Testis (tissue), 3 donors: ENCODE results near the gene CROCC. TPM values are rescaled to one million over a fixed set of nuclear protein-coding genes. Genes with fewer than 3 reads are reported as not detected.
A peak's percentile ranks its signal among the peaks of the same experiment; 100 is the strongest.

Source experiments
- DNase-seq: peaks from one replicate; pipeline ENCODE4 v3.0.0-alpha.2; 2019
- H3K27ac ChIP-seq, 2 donors: fragments of 200-600 bp; sonication (generic); one replicate each; pipeline ENCODE4 v1.5.1; 2019
- H3K27me3 ChIP-seq: fragments of 200-600 bp; sonication (generic); one replicate; pipeline ENCODE4 v1.5.1; 2019
- H3K36me3 ChIP-seq: fragments of 200-600 bp; sonication (generic); one replicate; pipeline ENCODE4 v1.5.1; 2017; ENCODE audit warnings: low read depth; ENCODE audit errors: missing control alignments
- H3K4me1 ChIP-seq: fragments of 200-600 bp; sonication (generic); one replicate; pipeline ENCODE4 v1.5.1; 2019
- H3K4me3 ChIP-seq, 2 donors: fragments of 200-600 bp; sonication (generic); one replicate each; pipeline ENCODE4 v1.5.1; 2017 to 2019
- H3K9me3 ChIP-seq: fragments of 200-600 bp; sonication (generic); one replicate; pipeline ENCODE4 v1.5.1; 2017
- POLR2A ChIP-seq: fragments of 450-650 bp; IDR thresholded peaks from one replicate; pipeline ENCODE4 v1.6.1; 2017; ENCODE audit warnings: antibody characterized with exemption, mild to moderate bottlenecking, moderate library complexity
- WGBS, 2 donors: methylation state at CpG; one replicate each; pipeline ENCODE4 v1.1.5; 2018; 5-methylcytosine and 5-hydroxymethylcytosine counted together
- intact Hi-C: fragments of 100-400 bp; cut with DNase I; formaldehyde crosslinking; loops from one replicate; pipeline ENCODE4 v1.15.1; 2023; ENCODE audit warnings: low total_unique reads
- polyA plus RNA-seq: library from polyadenylated mRNA; stranded (reverse); fragments of 350-450 nt; fragmentation: Illumina TruSeq; extraction: RNeasy Lipid Tissue Mini Kit (QIAGEN cat#74804); gene quantifications from one replicate; pipeline ENCODE4 v1.2.3, GENCODE V29; 2014; ENCODE audit warnings: low read depth, low replicate concordance; ENCODE audit not compliant: insufficient read depth
- total RNA-seq, 2 donors: library from RNA; depleted of rRNA; stranded (reverse); fragments of >200 nt; gene quantifications; one replicate each; pipeline ENCODE4 v1.2.3, GENCODE V29; 2016
- TF ChIP-seq, protein P1 (sequence below), 3 experiments: fragments of 450-650 bp in 2 of 3; fragments of 200-600 bp in 1 of 3; sonication (generic) in 1 of 3; IDR thresholded peaks; one replicate each; pipeline ENCODE4 v1.5.1; 2016 to 2019; ENCODE audit warnings: antibody characterized with exemption in 3 of 3, mild to moderate bottlenecking in 2 of 3, moderate library complexity in 1 of 3

Gene CROCC
- total and polyA plus RNA-seq, 3 donors from 2014 or later = 18.8 to 49.2 (median 49.1) TPM

DNA sequence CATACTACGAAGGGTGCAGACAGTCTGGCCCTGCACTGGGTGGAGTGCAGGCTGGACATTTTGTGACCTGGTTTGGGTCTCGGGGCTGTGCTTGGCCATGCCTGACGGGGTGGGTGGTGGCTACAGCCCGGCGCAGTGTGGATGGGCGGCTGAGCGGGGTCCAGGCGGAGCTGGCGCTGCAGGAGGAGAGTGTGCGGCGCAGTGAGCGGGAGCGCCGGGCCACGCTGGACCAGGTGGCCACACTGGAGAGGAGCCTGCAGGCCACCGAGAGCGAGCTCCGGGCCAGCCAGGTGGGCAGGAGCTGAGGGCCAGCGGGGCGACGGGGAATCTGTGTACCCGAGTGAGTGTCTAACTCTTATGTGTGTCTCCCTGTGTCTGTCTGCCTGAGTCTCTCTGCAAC lies 44.6 kb downstream of the CROCC start:
- no peak for DNase-seq
- 95 to 96% methylated on average over 17 to 22 of the region's 22 CpGs for WGBS, 2 donors
- Histone ChIP-seq H3K4me3 (no peak overlapping the region), H3K27me3 (no peaks in the 10 kb centered on the region), H3K27ac (peak overlapping the region in 1 of 2 donors; percentile 45), H3K4me1 (peaks cover 12% of the 10 kb centered on the region), H3K36me3 (no peaks in the 10 kb centered on the region), H3K9me3 (no peaks in the 10 kb centered on the region)
- TF ChIP-seq POLR2A = no peak
- TF ChIP-seq, protein P1, sequence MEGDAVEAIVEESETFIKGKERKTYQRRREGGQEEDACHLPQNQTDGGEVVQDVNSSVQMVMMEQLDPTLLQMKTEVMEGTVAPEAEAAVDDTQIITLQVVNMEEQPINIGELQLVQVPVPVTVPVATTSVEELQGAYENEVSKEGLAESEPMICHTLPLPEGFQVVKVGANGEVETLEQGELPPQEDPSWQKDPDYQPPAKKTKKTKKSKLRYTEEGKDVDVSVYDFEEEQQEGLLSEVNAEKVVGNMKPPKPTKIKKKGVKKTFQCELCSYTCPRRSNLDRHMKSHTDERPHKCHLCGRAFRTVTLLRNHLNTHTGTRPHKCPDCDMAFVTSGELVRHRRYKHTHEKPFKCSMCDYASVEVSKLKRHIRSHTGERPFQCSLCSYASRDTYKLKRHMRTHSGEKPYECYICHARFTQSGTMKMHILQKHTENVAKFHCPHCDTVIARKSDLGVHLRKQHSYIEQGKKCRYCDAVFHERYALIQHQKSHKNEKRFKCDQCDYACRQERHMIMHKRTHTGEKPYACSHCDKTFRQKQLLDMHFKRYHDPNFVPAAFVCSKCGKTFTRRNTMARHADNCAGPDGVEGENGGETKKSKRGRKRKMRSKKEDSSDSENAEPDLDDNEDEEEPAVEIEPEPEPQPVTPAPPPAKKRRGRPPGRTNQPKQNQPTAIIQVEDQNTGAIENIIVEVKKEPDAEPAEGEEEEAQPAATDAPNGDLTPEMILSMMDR (IDR thresholded peaks at IDR 0.05) = no peak
- intact Hi-C loops = no loop called here

GRCh38 chr1:16967095-16967575 lies 45.4 kb downstream of the CROCC start:
- peak overlapping the region; percentile 4 to 45 for H3K27ac ChIP-seq
- H3K4me3 ChIP-seq = no peak overlapping the region
- DNase-seq = peak; percentile 51
- H3K9me3 ChIP-seq = no peaks in the 10 kb centered on the region
- H3K4me1 ChIP-seq = peaks cover 17% of the 10 kb centered on the region
- WGBS, 2 donors = 16 to 25% methylated on average over 6 to 7 of the region's 7 CpGs
- intact Hi-C loops = no loop called here
- no peaks in the 10 kb centered on the region for H3K36me3 ChIP-seq
- no peak for TF ChIP-seq POLR2A
- TF ChIP-seq, protein P1 (IDR thresholded peaks at IDR 0.05) = no peak
- no peaks in the 10 kb centered on the region for H3K27me3 ChIP-seq

- Histone ChIP-seq H3K27me3 (no peaks in the 10 kb centered on the region), H3K36me3 (no peaks in the 10 kb centered on the region), H3K4me3 (no peak overlapping the region), H3K27ac (peak overlapping the region in 1 of 2 donors; percentile 4), H3K4me1 (peaks cover 17% of the 10 kb centered on the region), H3K9me3 (no peaks in the 10 kb centered on the region)
- intact Hi-C loops = no loop called here
- no peak for DNase-seq
- TF ChIP-seq, protein P1 (IDR thresholded peaks at IDR 0.05) = no peak
- TF ChIP-seq POLR2A = no peak
- 92 to 99% methylated on average over 10 to 21 of the region's 21 CpGs for WGBS, 2 donors
Measured at GRCh38 chr1:16967962-16968361, 46.2 kb downstream of the CROCC start.

- Histone ChIP-seq H3K36me3 (no peaks in the 10 kb centered on the region), H3K27me3 (no peaks in the 10 kb centered on the region), H3K4me1 (peaks cover 17% of the 10 kb centered on the region), H3K9me3 (no peaks in the 10 kb centered on the region), H3K4me3 (no peak overlapping the region), H3K27ac (no peak overlapping the region)
- 86 to 98% methylated on average over 3 of the region's 3 CpGs for WGBS, 2 donors
- intact Hi-C loops = no loop called here
- TF ChIP-seq, protein P1 (IDR thresholded peaks at IDR 0.05) = no peak
- no peak for TF ChIP-seq POLR2A
- DNase-seq = no peak
Measured at GRCh38 chr1:16968372-16968771, 46.6 kb downstream of the CROCC start.

DNA sequence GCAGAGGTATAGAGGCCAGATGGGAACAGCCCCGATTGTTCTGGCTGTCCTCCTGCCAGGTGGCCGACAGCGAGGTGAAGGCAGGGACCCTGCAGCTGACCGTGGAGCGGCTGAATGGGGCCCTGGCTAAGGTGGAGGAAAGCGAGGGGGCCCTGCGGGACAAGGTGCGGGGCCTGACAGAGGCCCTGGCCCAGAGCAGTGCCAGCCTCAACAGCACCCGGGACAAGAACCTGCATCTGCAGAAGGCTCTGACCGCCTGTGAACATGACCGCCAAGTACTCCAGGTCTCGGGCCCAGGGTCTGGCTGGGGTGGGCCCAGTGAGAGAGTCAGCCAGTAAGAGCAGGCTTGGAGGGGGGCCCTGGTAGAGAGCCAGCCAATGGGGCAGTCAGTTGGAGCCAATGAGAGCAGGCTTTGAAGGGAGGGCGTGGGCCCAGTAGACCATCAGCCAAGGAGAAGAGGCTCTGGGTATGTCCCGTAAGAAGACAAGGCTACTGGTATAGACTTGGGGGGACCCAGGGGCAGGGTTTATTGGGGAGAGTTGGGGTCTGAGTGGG lies 47.4 kb downstream of the CROCC start:
- intact Hi-C loops = no loop called here
- H3K4me1 ChIP-seq = peaks cover 17% of the 10 kb centered on the region
- no peak overlapping the region for H3K4me3 ChIP-seq
- no peaks in the 10 kb centered on the region for H3K27me3 ChIP-seq
- no peak overlapping the region for H3K27ac ChIP-seq
- TF ChIP-seq, protein P1 (IDR thresholded peaks at IDR 0.05) = no peak
- TF ChIP-seq POLR2A = no peak
- H3K36me3 ChIP-seq = no peaks in the 10 kb centered on the region
- DNase-seq = no peak
- H3K9me3 ChIP-seq = no peaks in the 10 kb centered on the region
- WGBS, 2 donors = 83 to 91% methylated on average over 11 to 14 of the region's 14 CpGs
